GM19455 (cell line): ENCODE measurements around the gene ZNF747.
"Not testable (repeated sequence)": the region's sequence is repeated elsewhere in the genome, so short reads cannot be mapped to it uniquely, and the experiment has no call there.

Experiments
- ATAC-seq: cut with Tn5 transposase; IDR thresholded peaks from one replicate; pipeline ENCODE4 v1.9.1; 2021; ENCODE audit not compliant: unreplicated experiment

ZNF747 gene

DNA sequence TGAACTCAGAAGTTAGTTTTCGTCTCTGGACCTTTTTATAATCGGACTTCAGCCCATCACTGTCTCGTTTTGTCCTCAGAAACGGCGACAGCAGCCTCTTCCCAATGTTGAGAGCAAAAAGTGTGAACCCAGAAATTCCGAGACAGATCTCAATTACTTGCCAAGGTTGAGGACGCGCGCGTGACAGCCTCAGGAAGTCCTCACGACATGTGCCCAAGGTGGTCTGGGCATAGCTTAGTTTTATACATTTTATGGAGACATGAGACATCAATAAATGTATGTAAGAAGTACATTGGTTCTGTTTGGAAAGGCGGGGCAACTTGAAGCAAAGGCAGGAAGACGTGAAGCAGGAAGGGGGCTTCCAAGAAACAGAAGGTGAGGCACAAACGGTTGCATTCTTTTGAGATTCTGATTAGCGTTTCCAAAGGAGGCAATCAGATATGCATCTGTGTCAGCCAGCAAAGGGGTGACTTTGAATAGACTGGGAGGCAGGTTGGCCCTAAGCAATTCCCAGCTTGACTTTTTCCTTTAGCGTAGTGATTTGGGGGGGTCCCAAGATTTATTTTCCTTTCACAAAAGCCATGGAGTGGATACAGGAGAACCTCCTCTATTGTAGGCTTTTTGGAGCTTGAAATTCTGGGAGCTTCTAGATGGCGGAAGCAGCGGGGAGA is 583 bp upstream of the ZNF747 start:
- ATAC-seq: no peak

DNA sequence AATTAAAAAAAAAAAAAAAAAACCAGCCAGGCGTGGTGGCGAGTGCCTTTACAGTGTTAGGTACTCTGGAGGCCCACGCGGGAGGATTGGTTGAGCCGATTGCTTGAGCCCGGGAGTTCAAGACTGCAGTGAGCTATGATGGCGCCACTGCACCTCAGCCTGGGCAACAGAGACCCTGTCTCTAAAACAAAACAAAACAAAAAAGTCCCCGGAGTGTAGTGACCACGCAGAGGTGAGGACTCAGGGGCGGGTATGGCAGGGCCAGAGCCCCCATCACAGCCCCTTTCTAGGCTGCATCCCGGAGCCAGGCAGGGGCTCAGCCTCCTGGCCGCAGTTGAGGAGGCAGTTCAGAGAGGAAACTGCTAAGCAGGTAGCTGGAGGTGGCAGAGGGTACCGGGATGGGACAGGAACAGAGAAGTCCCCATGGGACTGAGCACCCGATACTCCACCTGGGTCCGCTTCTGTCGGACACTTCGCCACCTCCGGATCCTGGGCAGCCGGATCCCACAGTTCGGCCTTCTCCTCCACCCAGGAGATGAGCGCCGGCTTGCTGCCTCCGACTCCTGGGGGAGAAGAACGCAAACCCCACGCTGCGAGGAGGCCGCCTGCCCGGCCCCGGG is 800 bp downstream of the ZNF747 start:
- ATAC-seq: no peak

DNA sequence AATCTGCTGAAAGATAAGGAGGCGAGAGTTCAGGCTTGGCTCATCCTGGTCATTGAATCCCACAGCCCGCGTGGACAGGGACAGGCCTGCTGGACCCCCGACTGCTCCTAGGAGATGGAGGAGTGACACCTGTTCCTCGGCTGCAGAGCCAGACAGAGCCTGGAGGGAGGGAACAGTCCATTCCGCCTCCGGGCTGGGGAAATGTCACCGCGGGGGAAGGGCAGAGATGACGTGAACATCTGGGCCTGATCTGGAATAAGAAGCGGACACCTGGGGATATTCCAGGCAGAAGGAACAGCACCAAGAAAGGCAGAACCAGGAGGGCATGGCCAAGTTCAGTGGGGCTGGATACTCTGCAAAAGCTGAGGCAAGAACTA is 1.5 kb downstream of the ZNF747 start:
- no peak for ATAC-seq

- no peak for ATAC-seq
Measured at GRCh38 chr16:30532285-30533145, 2.1 kb downstream of the ZNF747 start.

- no peak for ATAC-seq
Measured at GRCh38 chr16:30530163-30531037, 4.3 kb downstream of the ZNF747 start.

- ATAC-seq: no peak
Measured at GRCh38 chr16:30528799-30529457, 5.7 kb downstream of the ZNF747 start.

DNA sequence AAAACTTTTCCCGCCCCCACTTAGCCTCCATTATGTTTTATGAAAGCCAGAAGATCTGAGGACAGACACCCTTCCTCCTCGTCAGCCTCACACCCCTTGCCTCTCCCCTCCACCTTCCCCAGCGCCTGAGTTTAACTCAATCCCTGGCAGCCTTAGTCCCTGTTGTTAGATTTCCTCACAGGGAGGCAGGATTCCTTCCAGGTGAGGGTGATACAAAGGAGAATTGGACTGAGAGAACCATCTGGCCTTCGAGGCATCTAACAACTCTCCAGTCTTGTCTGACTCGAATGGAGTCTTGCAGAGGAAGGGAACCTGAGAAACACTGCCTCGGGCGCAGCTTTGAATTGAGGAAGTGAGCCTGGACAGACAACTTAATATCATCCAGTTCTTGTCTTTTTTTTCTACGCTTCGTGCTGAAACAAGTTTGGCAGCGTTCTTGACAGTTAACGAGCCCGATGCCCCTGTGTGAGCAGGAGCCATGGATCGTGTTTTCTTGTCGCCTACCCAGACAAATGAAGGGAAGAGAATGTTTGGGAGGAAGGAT is 7.0 kb downstream of the ZNF747 start:
- ATAC-seq: no peak

DNA sequence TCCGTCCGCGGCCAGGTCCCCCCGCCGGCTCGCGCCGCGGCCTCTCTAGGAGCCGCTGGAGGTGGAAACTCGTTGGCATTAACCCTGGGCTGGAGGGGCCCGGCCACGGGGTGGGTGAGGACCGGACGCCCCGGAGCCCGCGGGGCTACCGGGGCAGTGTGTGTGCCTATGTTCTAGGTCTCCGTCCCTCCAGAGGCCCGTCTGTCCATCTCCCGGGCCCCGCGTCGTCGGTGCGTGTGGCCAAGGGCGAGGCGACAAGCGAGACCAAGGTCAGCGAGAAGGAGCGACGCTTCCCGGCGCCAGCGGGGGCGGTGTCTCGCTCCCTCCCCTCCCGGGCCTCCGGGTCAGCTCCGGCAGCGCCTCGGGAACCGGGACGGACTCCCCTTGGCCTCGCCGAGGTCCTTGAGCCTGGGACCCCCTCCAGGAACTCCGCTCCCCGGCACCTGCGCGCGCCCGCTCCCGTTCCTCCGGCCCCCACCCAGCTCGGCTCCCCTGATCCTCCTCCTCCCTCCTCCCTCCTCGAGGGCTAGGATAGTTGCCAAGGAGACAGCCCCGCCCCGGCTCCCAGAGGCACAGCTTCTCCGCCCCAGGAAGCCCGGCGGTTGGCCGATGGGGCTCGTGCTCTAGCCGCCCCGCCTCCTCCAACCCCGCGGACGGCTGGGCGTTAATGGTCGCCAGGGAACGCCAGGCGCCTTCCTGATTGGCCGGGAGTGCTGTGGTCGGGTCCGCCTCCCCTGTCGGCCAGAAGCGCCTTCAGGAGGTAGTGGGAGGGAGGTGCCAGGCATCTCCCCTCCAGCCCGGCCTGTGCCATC is 7.6 kb downstream of the ZNF747 start:
- peak; percentile 76 for ATAC-seq

DNA sequence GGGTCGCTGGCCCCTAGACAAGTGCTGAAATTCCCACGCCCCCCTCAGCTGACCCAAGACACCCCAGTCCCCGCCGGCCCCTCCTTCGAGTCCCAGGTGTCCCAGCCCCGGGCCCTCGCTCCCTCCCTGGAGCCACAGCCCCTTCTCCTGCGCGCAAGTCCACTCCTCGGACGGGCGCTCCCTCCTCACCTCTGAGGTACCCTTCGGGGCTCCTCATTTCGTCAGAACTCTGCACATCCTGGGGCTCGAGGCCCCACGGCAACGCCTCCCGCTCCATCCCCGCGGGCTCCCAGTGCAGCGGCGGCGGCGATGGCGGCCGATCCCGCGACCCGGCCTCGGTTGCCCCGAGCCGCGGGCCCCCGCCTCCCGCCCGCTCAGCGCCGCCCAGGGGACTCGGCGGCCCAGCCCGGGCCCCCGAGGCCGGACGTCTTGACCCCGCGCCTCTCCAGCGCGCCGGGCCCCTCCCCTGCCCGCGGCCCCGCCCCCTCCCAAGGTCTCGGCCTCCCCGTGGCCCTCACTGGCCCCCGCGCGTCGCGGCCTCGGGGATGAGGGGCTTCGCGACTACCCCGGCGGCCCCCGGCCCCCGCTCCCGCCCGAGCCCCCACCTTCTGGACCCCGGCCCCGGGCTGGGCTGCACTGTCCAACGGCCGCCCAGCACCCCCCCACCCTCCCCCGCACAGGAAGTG is 8.4 kb downstream of the ZNF747 start, which contains the start of gene ZNF768:
Gene ZNF768 (minus strand): TSS at position 430 of the 686 bp plus-strand sequence. CDS start 153 bp downstream, at position 277.
- ATAC-seq: peak; percentile 22

DNA sequence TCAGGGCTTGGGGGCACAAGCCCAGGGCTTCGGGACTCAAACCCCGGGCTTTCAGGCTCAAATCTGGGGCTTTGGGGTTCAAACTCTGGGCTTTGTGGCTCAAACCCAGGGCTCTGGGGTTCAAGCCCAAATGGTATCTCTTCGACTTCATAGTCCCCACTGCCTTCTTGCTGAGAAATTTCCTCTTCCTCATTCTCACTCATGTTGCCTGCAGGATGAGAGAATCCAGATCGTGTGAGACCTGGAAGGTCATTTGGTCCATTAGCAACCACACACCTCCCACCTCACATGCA is 8.9 kb downstream of the ZNF747 start:
- no peak for ATAC-seq

- ATAC-seq: no peak
Measured at GRCh38 chr16:30524575-30525568, 9.8 kb downstream of the ZNF747 start.

- no peak for ATAC-seq
Measured at GRCh38 chr16:30523768-30524574, 10.7 kb downstream of the ZNF747 start.

DNA sequence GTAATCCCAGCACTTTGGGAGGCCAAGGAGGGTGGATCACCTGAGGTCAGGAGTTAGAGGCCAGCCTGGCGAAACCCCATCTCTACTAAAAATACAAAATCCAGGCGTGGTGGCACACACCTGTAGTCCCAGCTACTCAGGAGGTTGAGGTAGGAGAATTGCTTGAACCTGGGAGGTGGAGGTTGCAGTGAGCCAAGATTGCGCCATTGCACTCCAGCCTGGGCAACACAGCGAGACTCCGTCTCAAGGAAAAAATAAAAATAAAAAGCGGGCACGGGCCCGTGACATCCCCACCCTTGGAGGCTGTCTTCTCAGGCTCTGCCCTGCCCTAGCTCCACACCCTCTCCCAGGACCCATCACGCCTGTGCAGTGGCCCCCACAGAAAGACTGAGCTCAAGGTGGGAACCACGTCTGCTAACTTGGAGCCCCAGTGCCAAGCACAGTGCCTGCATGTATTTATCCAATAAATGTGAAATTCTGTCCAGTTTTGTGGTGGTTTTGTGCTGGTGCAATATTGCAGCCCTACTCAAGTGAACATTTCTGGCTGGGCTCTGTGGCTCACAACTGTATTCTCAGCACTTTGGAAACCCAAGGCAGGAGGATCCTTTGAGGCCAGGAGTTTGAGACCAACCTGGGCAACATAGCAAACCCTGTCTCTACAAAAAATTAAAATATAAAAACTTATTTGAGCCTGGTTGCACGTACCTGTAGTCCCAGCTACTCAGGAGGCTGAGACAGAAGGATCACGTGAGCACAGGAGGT is 11.8 kb downstream of the ZNF747 start:
- ATAC-seq: not testable (repeated sequence)

GRCh38 chr16:30521873-30522641 is 12.6 kb downstream of the ZNF747 start:
- ATAC-seq: no peak

DNA sequence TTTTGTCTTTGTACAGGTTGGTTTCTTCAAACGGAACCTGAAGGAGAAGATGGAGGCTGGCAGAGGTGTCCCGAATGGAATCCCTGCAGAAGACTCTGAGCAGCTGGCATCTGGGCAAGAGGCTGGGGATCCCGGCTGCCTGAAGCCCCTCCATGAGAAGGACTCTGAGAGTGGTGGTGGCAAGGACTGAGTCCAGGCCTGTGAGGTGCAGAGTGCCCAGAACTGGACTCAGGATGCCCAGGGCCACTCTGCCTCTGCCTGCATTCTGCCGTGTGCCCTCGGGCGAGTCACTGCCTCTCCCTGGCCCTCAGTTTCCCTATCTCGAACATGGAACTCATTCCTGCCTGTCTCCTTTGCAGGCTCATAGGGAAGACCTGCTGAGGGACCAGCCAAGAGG is 13.2 kb downstream of the ZNF747 start:
- no peak for ATAC-seq
